DND-41 (cell line): Measurements from ENCODE around the gene RYR2.
"Not testable (repeated sequence)": the region's sequence is repeated elsewhere in the genome, so short reads cannot be mapped to it uniquely, and the experiment has no call there.

Source experiments
- EZH2 ChIP-seq: IDR thresholded peaks from 3 replicates; pipeline ENCODE4 v1.6.1; 2012; ENCODE audit warnings: borderline replicate concordance, low read depth, mild to moderate bottlenecking, moderate library complexity, low read length, inconsistent platforms; ENCODE audit not compliant: severe bottlenecking
- TF ChIP-seq, protein P1 (sequence below): IDR thresholded peaks from 2 replicates; pipeline ENCODE4 v1.5.1; 2012; ENCODE audit warnings: borderline replicate concordance, low read length, moderate library complexity, mild to moderate bottlenecking; ENCODE audit not compliant: poor library complexity, severe bottlenecking; ENCODE audit errors: extremely low read depth

DNA sequence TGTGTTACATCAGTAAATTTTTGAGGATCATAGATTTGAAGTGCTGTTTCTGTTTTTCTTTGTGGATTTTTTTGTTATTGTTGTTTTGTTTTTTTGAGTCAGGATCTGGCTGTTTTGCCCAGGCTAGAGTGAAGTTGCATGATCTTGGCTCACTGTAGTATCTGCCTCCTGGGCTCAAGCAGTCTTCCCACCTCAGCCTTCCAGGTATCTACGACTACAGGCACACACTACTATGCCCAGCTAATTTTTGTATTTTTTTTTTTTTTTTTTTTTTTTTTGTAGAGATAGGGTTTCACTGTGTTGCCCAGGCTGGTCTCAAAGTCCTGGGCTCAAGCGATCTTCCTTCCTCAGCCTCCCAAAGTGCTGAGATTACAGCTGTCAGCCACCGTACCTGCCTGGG is 236.0 kb downstream of the RYR2 start:
- TF ChIP-seq, protein P1, sequence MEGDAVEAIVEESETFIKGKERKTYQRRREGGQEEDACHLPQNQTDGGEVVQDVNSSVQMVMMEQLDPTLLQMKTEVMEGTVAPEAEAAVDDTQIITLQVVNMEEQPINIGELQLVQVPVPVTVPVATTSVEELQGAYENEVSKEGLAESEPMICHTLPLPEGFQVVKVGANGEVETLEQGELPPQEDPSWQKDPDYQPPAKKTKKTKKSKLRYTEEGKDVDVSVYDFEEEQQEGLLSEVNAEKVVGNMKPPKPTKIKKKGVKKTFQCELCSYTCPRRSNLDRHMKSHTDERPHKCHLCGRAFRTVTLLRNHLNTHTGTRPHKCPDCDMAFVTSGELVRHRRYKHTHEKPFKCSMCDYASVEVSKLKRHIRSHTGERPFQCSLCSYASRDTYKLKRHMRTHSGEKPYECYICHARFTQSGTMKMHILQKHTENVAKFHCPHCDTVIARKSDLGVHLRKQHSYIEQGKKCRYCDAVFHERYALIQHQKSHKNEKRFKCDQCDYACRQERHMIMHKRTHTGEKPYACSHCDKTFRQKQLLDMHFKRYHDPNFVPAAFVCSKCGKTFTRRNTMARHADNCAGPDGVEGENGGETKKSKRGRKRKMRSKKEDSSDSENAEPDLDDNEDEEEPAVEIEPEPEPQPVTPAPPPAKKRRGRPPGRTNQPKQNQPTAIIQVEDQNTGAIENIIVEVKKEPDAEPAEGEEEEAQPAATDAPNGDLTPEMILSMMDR: not testable (repeated sequence)
- not testable (repeated sequence) for TF ChIP-seq EZH2
